HG03520 (cell line): ENCODE results near the gene PICK1.
"Not testable (repeated sequence)": the region's sequence is repeated elsewhere in the genome, so short reads cannot be mapped to it uniquely, and the experiment has no call there.

Source experiments
- ATAC-seq: cut with Tn5 transposase; IDR thresholded peaks from one replicate; pipeline ENCODE4 v1.9.1; 2021; ENCODE audit warnings: mild to moderate bottlenecking, moderate library complexity; ENCODE audit not compliant: unreplicated experiment

PICK1 gene

DNA sequence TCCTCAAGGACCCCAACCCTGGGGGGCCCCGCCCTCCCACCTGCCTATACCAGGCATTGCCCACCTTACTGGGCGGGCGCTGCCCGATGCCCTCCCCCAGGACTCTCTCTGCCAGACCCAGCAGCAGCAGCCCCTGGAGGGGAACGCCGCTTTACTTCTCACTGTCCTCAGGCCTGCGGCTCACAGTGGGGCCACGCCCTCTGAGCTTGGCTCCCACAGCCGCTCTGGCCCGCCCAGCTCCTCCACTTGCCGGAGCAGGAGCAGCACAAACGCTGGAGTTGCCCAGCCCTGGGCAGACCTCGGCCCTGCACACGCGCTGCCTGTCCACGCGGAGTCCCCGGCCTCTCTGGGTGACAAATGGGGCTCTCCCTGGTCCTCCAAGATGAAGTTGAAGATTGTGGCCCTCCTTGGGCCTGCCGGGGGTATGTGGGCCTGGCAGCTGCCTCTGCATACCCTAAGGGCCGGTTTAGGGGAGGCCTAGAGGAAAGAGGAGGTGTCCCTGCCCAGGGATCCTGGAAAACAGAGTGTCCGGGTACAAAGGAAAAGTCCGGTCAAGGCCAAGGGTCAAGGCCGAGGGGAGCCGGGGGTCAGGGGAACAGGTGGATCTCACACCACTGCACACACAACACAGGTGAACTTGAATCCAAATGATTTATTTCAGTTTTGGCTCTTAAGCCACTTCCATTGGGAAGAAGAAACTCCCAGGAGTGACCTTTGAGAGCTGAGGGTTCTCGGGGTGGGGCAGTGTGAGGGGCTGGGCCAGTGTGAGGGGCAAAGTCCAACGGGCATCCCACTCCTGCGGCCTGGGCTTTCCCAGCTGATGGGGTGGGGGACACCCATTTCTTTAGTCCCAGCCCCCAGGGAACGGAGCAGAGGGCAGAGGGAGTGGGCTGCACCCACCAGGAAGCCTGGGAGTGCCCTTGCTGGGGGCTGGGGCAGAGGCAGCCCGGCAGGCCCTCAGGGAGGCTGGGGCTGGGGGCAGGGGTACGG is 54.0 kb downstream of the PICK1 start:
- ATAC-seq, result no peak

GRCh38 chr22:38111925-38112355 is 54.7 kb downstream of the PICK1 start:
- ATAC-seq, result no peak

DNA sequence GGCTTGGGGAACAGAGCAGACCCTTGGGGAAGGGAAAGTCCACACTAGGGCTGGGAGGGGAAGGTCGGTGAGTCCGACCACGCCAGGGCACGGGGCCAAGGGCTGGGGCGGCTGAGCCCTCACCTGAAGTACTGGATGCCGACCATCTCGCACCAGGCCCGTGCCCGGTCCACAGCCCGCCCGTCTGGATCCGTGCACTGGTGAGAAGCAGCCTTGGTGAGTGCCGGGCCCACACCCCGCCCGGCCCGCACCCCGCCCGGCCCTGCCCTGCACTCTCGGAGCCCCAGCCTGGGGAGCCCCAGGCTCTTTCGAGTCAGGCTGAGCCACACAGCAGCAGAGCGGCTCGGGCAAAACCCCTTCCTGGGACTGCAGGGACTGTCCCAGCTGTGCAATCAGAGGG is 55.2 kb downstream of the PICK1 start:
- ATAC-seq, result no peak

DNA sequence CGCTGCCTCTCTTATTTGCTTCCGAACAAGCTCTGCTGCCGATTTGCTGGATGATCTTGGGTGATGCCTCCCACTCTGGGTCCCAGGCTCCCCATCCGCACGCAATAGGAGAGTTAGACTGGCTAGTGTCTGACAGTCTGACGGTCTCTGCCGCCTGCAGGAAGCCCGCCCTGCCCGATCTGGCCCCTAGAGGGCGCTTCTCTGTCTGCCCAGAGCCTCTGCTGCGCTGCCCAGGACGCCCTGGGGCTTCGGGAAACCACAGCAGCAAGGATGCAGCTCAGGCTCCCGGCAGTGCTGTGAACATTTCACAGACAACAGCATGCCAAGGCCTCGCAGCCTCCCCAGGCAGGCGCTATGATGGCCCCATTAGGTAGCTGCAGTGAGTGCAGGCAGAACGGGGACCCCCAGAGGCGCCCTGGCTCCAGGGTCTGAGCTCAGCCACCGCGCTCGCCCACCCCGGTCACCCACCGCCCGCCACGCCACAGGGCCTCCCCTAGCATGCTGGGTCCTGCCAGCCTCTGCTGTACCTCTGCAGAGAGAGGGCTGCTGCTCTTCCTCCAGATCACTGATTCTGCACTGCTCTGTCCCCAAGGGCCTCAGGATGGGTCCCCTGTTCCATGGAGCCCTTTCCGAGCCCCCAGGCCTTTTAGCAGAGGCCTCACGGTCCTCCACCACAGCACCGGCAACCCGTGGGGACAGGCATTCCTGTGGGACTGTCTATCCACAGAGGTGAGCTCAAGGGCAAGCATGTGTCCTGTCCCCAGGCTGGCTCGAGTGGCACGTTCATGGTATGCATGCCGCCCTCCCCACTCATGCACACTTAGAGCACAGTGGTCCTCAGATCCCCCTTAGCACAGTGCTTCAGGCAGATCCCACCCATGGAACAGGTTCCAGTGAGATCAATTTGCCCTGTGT is 57.5 kb downstream of the PICK1 start:
- no peak for ATAC-seq

DNA sequence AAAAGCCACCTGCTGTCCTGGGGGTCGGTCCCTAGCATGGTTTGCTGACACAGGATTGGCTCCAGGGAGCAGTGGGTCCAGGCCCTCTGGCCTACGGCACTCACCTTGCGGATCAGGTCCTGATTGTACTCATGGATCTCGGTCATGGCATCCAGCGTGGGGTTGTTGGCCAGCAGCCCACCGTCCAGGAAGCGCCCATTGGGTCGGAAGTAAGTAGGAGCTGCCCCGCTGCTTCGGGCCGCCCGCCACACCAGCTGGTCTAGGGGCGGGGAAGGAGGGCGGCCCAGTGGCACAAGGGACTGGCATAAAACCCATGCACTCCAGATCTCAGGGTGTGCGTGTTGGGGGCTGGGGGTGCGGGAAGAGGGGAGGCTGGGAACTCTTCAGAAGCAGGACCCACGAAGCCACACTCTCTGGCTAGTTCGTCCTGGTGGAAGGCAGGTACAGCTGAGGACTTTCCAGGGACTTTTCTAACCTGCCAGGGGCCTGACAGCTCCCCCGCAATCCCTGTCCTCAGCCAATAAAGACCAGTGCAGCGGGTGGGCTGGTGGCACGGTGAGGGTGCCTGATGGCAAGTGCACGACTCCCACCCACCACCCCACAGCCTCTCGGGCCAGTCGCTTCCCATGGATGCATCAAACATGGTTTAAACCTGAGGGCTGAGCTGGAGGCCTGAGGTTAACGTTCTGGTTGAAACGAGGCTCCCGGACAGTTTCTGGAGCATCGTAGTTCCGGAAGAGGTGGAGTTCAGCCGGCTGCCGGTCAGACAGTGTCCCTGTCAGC is 58.4 kb downstream of the PICK1 start:
- ATAC-seq, result no peak

- not testable (repeated sequence) for ATAC-seq
These were observed 60.4 kb downstream of the PICK1 start for GRCh38 chr22:38117556-38117955.

DNA sequence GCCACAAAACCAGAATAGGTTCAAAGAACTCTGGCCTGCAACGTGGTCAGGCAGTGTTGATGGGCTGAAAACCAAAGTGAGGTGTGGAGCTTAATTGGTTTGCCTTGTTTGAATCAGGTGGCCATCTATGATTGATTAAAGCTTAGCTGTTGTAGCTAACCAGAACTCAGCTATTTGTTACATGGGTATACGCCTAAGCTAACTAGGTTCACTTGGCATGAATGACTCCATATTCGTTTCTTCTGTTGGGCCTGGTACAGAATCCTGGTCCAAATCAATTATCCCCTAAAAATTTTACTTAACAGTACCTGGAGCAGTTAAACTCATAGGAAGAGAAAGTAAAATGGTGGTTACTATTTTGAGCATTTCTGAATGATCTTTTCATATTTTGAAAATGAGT is 61.0 kb downstream of the PICK1 start:
- no peak for ATAC-seq

DNA sequence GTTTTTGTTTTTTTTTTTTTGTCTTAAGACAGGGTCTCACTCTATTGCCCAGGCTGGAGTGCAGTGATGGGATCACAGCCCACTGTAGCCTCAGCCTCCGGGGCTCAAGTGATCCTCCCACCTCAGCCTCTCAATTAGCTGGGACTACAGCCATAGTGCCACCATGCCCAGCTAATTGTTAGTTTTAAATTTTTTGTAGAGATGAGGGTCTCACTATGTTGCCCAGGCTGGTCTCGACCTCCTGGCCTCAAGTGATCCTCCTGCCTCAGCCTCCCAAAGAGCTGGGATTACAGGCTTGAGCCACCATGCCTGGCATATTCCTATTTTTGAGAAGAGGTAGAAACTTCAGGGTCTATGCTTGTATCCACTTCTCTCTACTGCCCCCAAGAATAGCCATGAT is 61.5 kb downstream of the PICK1 start:
- not testable (repeated sequence) for ATAC-seq

DNA sequence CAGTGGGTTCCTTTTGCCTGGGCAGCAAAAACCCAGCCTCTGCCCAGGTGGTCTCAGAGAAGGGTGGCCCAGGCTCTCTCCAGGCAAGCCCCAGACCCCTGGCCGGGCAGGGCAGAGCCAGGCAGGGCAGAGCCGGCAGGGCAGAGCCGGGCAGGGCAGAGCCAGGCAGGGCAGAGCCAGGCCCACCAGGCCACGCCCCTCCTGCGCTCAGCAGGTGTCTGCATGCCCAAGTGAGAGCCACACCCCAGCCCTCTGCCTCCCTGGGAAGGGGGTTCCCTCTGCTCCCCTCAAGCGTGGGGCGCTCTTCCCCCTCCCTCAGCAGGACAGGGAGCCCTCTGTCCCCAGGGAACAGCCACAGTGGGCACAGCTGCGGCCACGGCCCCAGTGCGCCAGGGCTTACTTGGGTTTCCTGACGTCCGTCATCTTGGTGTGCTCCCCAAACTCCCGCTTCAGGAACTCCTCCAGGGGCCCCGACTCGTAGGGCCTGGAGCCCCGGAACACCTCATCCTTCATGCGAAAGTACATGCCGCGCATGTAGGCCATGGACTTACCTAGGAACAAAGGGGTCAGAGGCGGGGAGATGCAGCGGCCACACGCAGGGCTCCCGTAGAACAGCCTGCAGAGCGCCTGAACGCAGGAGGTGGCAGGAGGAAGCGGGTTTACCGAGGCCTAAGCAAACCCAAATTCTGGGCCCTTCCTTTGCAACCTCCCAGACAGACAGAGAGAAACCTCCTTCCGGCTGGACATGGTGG is 63.3 kb downstream of the PICK1 start:
- no peak for ATAC-seq

DNA sequence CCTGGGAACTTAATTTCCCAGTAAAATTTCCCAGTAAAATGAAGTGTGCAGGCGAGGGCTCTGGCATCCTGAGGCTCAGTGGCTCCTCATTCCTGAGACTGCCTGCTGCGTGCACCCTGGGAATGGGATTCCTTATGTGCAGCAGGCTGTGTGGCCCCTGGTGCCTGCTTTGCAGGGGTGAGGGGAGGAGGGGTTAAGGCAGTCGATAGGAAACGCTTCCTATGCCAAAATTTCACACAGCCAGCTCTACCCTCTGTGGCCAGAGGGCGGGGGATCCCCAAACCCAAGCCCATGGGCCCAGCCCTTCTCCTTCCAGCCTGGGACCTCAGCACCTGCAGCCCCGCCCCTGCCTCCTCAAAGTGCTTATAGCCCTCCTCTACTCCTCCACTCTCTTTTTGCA is 65.4 kb downstream of the PICK1 start:
- no peak for ATAC-seq

- no peak for ATAC-seq
These were observed 67.2 kb downstream of the PICK1 start for GRCh38 chr22:38124236-38124974.

- no peak for ATAC-seq
These were observed 67.9 kb downstream of the PICK1 start for GRCh38 chr22:38125038-38125610.
